NCI-H2196 treated with DMSO at 0.1 percent for 48 hours (cell line): ENCODE measurements around the gene LGALS13.
"Not testable (repeated sequence)": the region's sequence is repeated elsewhere in the genome, so short reads cannot be mapped to it uniquely, and the experiment has no call there.

Source experiments
- DNase-seq: peaks from one replicate; lab custom pipeline; 2025; ENCODE audit not compliant: unreplicated experiment; lab: John Stamatoyannopoulos, UW

The LGALS13 gene

GRCh38 chr19:39613597-39613996, 11.3 kb downstream of the LGALS13 start:
- DNase-seq, result no peak

GRCh38 chr19:39617745-39618144, 15.4 kb downstream of the LGALS13 start:
- DNase-seq, result no peak

GRCh38 chr19:39623946-39624345, 21.6 kb downstream of the LGALS13 start:
- no peak for DNase-seq

GRCh38 chr19:39627631-39628030, 25.3 kb downstream of the LGALS13 start:
- not testable (repeated sequence) for DNase-seq

- DNase-seq, result no peak
These were observed 28.9 kb downstream of the LGALS13 start for GRCh38 chr19:39631178-39631577.

- DNase-seq, result no peak
These were observed 29.3 kb downstream of the LGALS13 start for GRCh38 chr19:39631626-39632025.

- no peak for DNase-seq
These were observed 35.6 kb downstream of the LGALS13 start for GRCh38 chr19:39637891-39638290.

GRCh38 chr19:39641773-39642172, 39.4 kb downstream of the LGALS13 start:
- DNase-seq, result no peak

- DNase-seq, result no peak
These were observed 41.3 kb downstream of the LGALS13 start for GRCh38 chr19:39643591-39643990.

- no peak for DNase-seq
These were observed 43.6 kb downstream of the LGALS13 start for GRCh38 chr19:39645800-39646411.

GRCh38 chr19:39647918-39648317, 45.6 kb downstream of the LGALS13 start:
- no peak for DNase-seq

- DNase-seq, result no peak
These were observed 53.3 kb downstream of the LGALS13 start, which contains the start of gene LGALS16 for GRCh38 chr19:39655613-39656012. Gene LGALS16 (plus strand): TSS chr19:39655913. CDS start chr19:39655962, 49 bp downstream.
